Peyer's patch (tissue), 4 donors: ENCODE data around the gene COL9A3. TPM values are rescaled to one million over a fixed set of nuclear protein-coding genes. Genes with fewer than 3 reads are reported as not detected.

Experiments
- DNase-seq, 3 donors: peaks; one replicate each; pipeline ENCODE4 v3.0.0-alpha.2; 2017 to 2019
- H3K27ac ChIP-seq, 4 donors: fragments of 200-600 bp; sonication (generic); one replicate each; pipeline ENCODE4 v1.5.1; 2016 to 2019
- H3K27me3 ChIP-seq, 2 donors: fragments of 200-600 bp; sonication (generic); one replicate each; pipeline ENCODE4 v1.5.1; 2019
- H3K36me3 ChIP-seq, 3 donors: fragments of 200-600 bp; sonication (generic); one replicate each; pipeline ENCODE4 v1.5.1; 2016 to 2019
- H3K4me1 ChIP-seq, 4 donors: fragments of 200-600 bp; sonication (generic); one replicate each; pipeline ENCODE4 v1.5.1; 2016 to 2019
- H3K4me3 ChIP-seq, 4 donors: fragments of 200-600 bp; sonication (generic); 1 replicate in 3 of 4; 2 replicates in 1 of 4; pipeline ENCODE4 v1.5.1; 2016 to 2019; ENCODE audit warnings: mild to moderate bottlenecking in 1 of 4
- H3K9me3 ChIP-seq, 4 donors: fragments of 200-600 bp; sonication (generic); one replicate each; pipeline ENCODE4 v1.5.1; 2016 to 2019; ENCODE audit warnings: mild to moderate bottlenecking in 1 of 4
- CTCF ChIP-seq, 6 experiments: fragments of 450-650 bp in 4 of 6; fragments of 200-600 bp in 2 of 6; sonication (generic) in 1 of 6; IDR thresholded peaks; one replicate each; pipeline ENCODE4 v1.5.1; 2017 to 2019; ENCODE audit warnings: antibody characterized with exemption in 6 of 6, mild to moderate bottlenecking in 3 of 6, moderate library complexity in 1 of 6
- POLR2A ChIP-seq, 2 donors: fragments of 450-650 bp; IDR thresholded peaks; one replicate each; pipeline ENCODE4 v1.5.1; 2017; ENCODE audit warnings: antibody characterized with exemption in 2 of 2, mild to moderate bottlenecking in 2 of 2, moderate library complexity in 2 of 2
- total RNA-seq, 4 donors: library from RNA; depleted of rRNA; stranded (reverse); fragments of >200 nt; gene quantifications; one replicate each; pipeline ENCODE4 v1.1.0, GENCODE V29; 2016

The COL9A3 gene
- total RNA-seq, 4 donors from 2014 or later, result 3.3 to 19.8 (median 4.1) TPM

- peaks cover 0 to 23% (median 0%) of the 10 kb centered on the region in 3 donors for H3K36me3 ChIP-seq
- H3K4me1 ChIP-seq, result peaks cover under 1 to 24% (median 10%) of the 10 kb centered on the region in 4 donors
- peak overlapping the region in 2 of 4 donors; percentile 38 to 98 for H3K27ac ChIP-seq
- TF ChIP-seq CTCF (IDR thresholded peaks at IDR 0.05) (no peak), POLR2A (IDR thresholded peaks at IDR 0.05) (no peak)
- no peak for DNase-seq
- no peaks in the 10 kb centered on the region for H3K27me3 ChIP-seq
- H3K9me3 ChIP-seq, result no peaks in the 10 kb centered on the region
- H3K4me3 ChIP-seq, result no peak overlapping the region
These were observed 17.8 kb upstream of the COL9A3 start for GRCh38 chr20:62799036-62799435.

- Histone ChIP-seq H3K36me3 (peaks cover 0 to 23% (median 0%) of the 10 kb centered on the region in 3 donors), H3K4me1 (peaks cover 3 to 28% (median 11%) of the 10 kb centered on the region in 4 donors), H3K9me3 (no peaks in the 10 kb centered on the region), H3K27me3 (no peaks in the 10 kb centered on the region), H3K4me3 (no peak overlapping the region), H3K27ac (peak overlapping the region in 1 of 4 donors; percentile 13)
- no peak for DNase-seq
- TF ChIP-seq POLR2A (IDR thresholded peaks at IDR 0.05) (no peak), CTCF (IDR thresholded peaks at IDR 0.05) (no peak)
These were observed 17.4 kb upstream of the COL9A3 start for GRCh38 chr20:62799459-62799858.

- no peak overlapping the region for H3K4me3 ChIP-seq
- H3K27ac ChIP-seq, result no peak overlapping the region
- H3K4me1 ChIP-seq, result peaks cover 3 to 28% (median 9%) of the 10 kb centered on the region in 4 donors
- no peak for DNase-seq
- no peaks in the 10 kb centered on the region for H3K9me3 ChIP-seq
- TF ChIP-seq CTCF (IDR thresholded peaks at IDR 0.05), result no peak
- no peak for TF ChIP-seq POLR2A (IDR thresholded peaks at IDR 0.05)
- no peaks in the 10 kb centered on the region for H3K27me3 ChIP-seq
- peaks cover 0 to 23% (median 0%) of the 10 kb centered on the region in 3 donors for H3K36me3 ChIP-seq
These were observed 17.0 kb upstream of the COL9A3 start for GRCh38 chr20:62799873-62800272.

GRCh38 chr20:62800314-62801259 is 16.3 kb upstream of the COL9A3 start:
- no peak for DNase-seq
- Histone ChIP-seq H3K27ac (no peak overlapping the region), H3K9me3 (no peaks in the 10 kb centered on the region), H3K4me3 (no peak overlapping the region), H3K27me3 (no peaks in the 10 kb centered on the region), H3K36me3 (peaks cover 0 to 23% (median 0%) of the 10 kb centered on the region in 3 donors), H3K4me1 (peaks cover 3 to 29% (median 10%) of the 10 kb centered on the region in 4 donors)
- TF ChIP-seq POLR2A (IDR thresholded peaks at IDR 0.05) (no peak), CTCF (IDR thresholded peaks at IDR 0.05) (no peak)

GRCh38 chr20:62801284-62802010 is 15.4 kb upstream of the COL9A3 start:
- Histone ChIP-seq H3K4me1 (peaks cover 3 to 38% (median 19%) of the 10 kb centered on the region in 4 donors), H3K4me3 (no peak overlapping the region), H3K9me3 (no peaks in the 10 kb centered on the region), H3K27ac (no peak overlapping the region), H3K36me3 (peaks cover 0 to 23% (median 0%) of the 10 kb centered on the region in 3 donors), H3K27me3 (no peaks in the 10 kb centered on the region)
- DNase-seq, result no peak
- TF ChIP-seq POLR2A (IDR thresholded peaks at IDR 0.05) (no peak), CTCF (IDR thresholded peaks at IDR 0.05) (no peak)
